PC-3 (cell line): Measurements from ENCODE around the gene EHMT1.
"Not testable (repeated sequence)": the region's sequence is repeated elsewhere in the genome, so short reads cannot be mapped to it uniquely, and the experiment has no call there.

ENCODE experiments used
- CTCF ChIP-seq: fragments of 300-600 bp; sonication (generic); conservative IDR thresholded peaks from 2 replicates; pipeline ENCODE4 v1.5.1; 2017; ENCODE audit warnings: antibody characterized with exemption, low read depth, mild to moderate bottlenecking, low read length
- EZH2phosphoT487 ChIP-seq: fragments of 300-600 bp; sonication (generic); IDR thresholded peaks from 2 replicates; pipeline ENCODE4 v1.6.1; 2018; ENCODE audit warnings: mild to moderate bottlenecking, antibody characterized with exemption, low read length, borderline replicate concordance

- not testable (repeated sequence) for TF ChIP-seq CTCF, EZH2phosphoT487
Measured at GRCh38 chr9:137885121-137885520, 266.3 kb downstream of the EHMT1 start.
